ENCODE results near the gene KLHL7. TPM values are rescaled to one million over a fixed set of nuclear protein-coding genes. Genes with fewer than 3 reads are reported as not detected.

KLHL7 gene
- total and polyA plus RNA-seq, 2 donors (not counting 3 experiments of a cell fraction or from before 2014, with no cell fraction given) = 21.3 to 32.1 TPM

DNA sequence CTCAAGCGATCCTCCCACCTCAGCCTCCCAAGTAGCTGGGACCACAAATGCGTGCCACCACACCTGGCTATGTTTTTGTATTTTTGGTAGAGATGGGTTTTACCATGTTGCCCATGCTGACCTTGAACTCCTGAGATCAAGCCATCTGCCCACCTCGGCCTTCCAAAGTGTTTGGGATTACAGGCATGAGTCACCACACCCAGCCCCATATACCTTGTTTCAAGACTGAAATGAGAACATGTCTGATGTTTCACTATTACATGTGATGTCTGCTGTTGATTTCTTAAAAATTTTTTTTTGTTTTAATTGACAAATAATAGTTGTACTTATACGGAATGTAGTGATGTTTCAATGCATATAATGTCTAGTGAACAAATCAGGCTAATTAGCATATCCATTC, 14.5 kb downstream of the KLHL7 start:
- CTCF ChIA-PET = no interaction called here

More for the DNA sequence above, 14.5 kb downstream of the KLHL7 start:
- dilution Hi-C loops (cut with MboI; ENCODE audit: extremely low pct_ligation_motif_present, low sequenced_read_pairs) (no loop called here), intact Hi-C loops (cut with micrococcal nuclease) (no loop called here)
- H4K20me1 ChIP-seq (replicated peaks; ENCODE audit: control insufficient read depth, extremely low read depth, insufficient read depth, low read length) = no peaks in the 10 kb centered on the region
- TF ChIP-seq GATA2 (IDR thresholded peaks at IDR 0.05; ENCODE audit: insufficient read depth, insufficient read length, low read depth, low read length) (no peak), FOS (IDR thresholded peaks at IDR 0.05; ENCODE audit: borderline replicate concordance, insufficient read depth, low read length) (no peak), POLR2A (IDR thresholded peaks at IDR 0.05; ENCODE audit: low read depth, low read length) (no peak), MYC (IDR thresholded peaks at IDR 0.05; ENCODE audit: low read depth, low read length) (no peak), POLR2AphosphoS5 (IDR thresholded peaks at IDR 0.05; ENCODE audit: insufficient read depth, low read depth, low read length) (no peak), JUN (IDR thresholded peaks at IDR 0.05; ENCODE audit: borderline replicate concordance, insufficient read depth, insufficient read length, low read depth) (no peak), EZH2 (IDR thresholded peaks at IDR 0.05; ENCODE audit: borderline replicate concordance, low read depth, low read length, severe bottlenecking) (no peak)
- TF ChIP-seq, protein P1, sequence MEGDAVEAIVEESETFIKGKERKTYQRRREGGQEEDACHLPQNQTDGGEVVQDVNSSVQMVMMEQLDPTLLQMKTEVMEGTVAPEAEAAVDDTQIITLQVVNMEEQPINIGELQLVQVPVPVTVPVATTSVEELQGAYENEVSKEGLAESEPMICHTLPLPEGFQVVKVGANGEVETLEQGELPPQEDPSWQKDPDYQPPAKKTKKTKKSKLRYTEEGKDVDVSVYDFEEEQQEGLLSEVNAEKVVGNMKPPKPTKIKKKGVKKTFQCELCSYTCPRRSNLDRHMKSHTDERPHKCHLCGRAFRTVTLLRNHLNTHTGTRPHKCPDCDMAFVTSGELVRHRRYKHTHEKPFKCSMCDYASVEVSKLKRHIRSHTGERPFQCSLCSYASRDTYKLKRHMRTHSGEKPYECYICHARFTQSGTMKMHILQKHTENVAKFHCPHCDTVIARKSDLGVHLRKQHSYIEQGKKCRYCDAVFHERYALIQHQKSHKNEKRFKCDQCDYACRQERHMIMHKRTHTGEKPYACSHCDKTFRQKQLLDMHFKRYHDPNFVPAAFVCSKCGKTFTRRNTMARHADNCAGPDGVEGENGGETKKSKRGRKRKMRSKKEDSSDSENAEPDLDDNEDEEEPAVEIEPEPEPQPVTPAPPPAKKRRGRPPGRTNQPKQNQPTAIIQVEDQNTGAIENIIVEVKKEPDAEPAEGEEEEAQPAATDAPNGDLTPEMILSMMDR (IDR thresholded peaks at IDR 0.05; ENCODE audit: extremely low read depth in 1 of 2, insufficient read depth in 1 of 2, low read depth in 1 of 2, low read length in 2 of 2) = no peak
- TF ChIP-seq, protein P2, sequence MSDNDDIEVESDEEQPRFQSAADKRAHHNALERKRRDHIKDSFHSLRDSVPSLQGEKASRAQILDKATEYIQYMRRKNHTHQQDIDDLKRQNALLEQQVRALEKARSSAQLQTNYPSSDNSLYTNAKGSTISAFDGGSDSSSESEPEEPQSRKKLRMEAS (IDR thresholded peaks at IDR 0.05; ENCODE audit: insufficient read depth, insufficient read length) = no peak
- POLR2A ChIA-PET = no interaction called here
- no peaks in the 10 kb centered on the region for H3K9me3 ChIP-seq (replicated peaks; ENCODE audit: control insufficient read depth, insufficient read depth, low read length)
- no peak overlapping the region for H3K9ac ChIP-seq (replicated peaks; ENCODE audit: extremely low read depth, insufficient read depth, low read length)
- no peak overlapping the region for H2AFZ ChIP-seq (ENCODE audit: low read depth, low read length)
- no peak overlapping the region for H3K4me2 ChIP-seq (ENCODE audit: insufficient read depth, low read length)
- no peaks in the 10 kb centered on the region for H3K9me1 ChIP-seq (replicated peaks; ENCODE audit: control insufficient read depth, extremely low read depth, insufficient read depth, low read length)
- H3K27ac ChIP-seq (ENCODE audit: insufficient read depth, low read depth, low read length) = no peak overlapping the region
- no peaks in the 10 kb centered on the region for H3K36me3 ChIP-seq (ENCODE audit: control insufficient read depth in 2 of 2, extremely low read depth in 1 of 2, insufficient read depth in 2 of 2, low read length in 2 of 2)
- no peak overlapping the region for H3K4me3 ChIP-seq (replicated peaks in 1 of 3; ENCODE audit: insufficient read depth in 1 of 3, low read depth in 1 of 3, low read length in 3 of 3)
- DNase-seq (ENCODE audit: low read depth, low spot score) (no peak), FAIRE-seq (no peak)
- H3K79me2 ChIP-seq (ENCODE audit: control insufficient read depth, insufficient read depth, low read length) = peaks cover 9% of the 10 kb centered on the region
- no peaks in the 10 kb centered on the region for H3K27me3 ChIP-seq (ENCODE audit: control insufficient read depth in 2 of 2, insufficient read depth in 2 of 2, low read length in 2 of 2)
- H3K4me1 ChIP-seq (ENCODE audit: control insufficient read depth, extremely low read depth, insufficient read depth, low read length) = no peaks in the 10 kb centered on the region
- no TSS peak for BruUV-seq (replicated peaks)
